A549 (cell line): Measurements from ENCODE around the gene TAS2R5. TPM values are rescaled to one million over a fixed set of nuclear protein-coding genes. Genes with fewer than 3 reads are reported as not detected.

Experiments used
- ATAC-seq, 2 experiments: fragments of 200-7000 bp in 1 of 2; fragments of >200 bp in 1 of 2; cut with Nextera tagmentation in 1 of 2; cut with Tn5 transposase in 1 of 2; 3 replicates each; pipeline versions ENCODE4 v1.8.0 to v1.9.1; 2018 to 2020; ENCODE audit warnings: mild to moderate bottlenecking in 1 of 2, moderate library complexity in 1 of 2
- CTCF ChIA-PET: fragments of 300-600 bp; sonication (Branson Sonifier 250); formaldehyde crosslinking; extraction: SDS; loops from one replicate; lab custom pipeline; 2021; ENCODE audit warnings: antibody characterized with exemption, inconsistent platforms; lab: Yijun Ruan, JAX
- POLR2A ChIA-PET: fragments of 350-600 bp; formaldehyde crosslinking; extraction: SDS; loops from one replicate; lab custom pipeline; 2021; ENCODE audit warnings: antibody characterized with exemption, inconsistent platforms; lab: Yijun Ruan, JAX
- DNase-seq, 2 experiments: peaks; one replicate each; pipeline versions ENCODE4 v3.0.0 to v3.0.0-alpha.2; 2011 to 2016; ENCODE audit warnings: low read depth in 1 of 2, low spot score in 1 of 2
- FAIRE-seq: peaks from 2 replicates; lab custom pipeline; 2011; peaks lifted over from hg19 to GRCh38; lab: Jason Lieb, UNC
- H3K27ac ChIP-seq, 2 experiments: fragments of >200 bp; sonication (Bioruptor Twin); formaldehyde crosslinking; 3 replicates each; pipeline ENCODE4 v1.5.1; 2016 to 2017
- H3K4me1 ChIP-seq: fragments of >200 bp; sonication (Bioruptor Twin); formaldehyde crosslinking; 3 replicates; pipeline ENCODE4 v1.6.1; 2016
- H3K4me2 ChIP-seq: fragments of >200 bp; sonication (Bioruptor Twin); formaldehyde crosslinking; 3 replicates; pipeline ENCODE4 v1.6.1; 2016
- H3K4me3 ChIP-seq: fragments of >200 bp; sonication (Bioruptor Twin); formaldehyde crosslinking; 3 replicates; pipeline ENCODE4 v1.5.1; 2016
- H3K9me3 ChIP-seq: fragments of >200 bp; sonication (Bioruptor Twin); formaldehyde crosslinking; 3 replicates; pipeline ENCODE4 v1.6.1; 2016
- ATOH8 ChIP-seq: fragments of 250-450 bp; sonication (Bioruptor Pico); IDR thresholded peaks from 2 replicates; pipeline ENCODE4 v1.5.0; 2020; ENCODE audit warnings: low read depth, mild to moderate bottlenecking, moderate library complexity
- CBX8 ChIP-seq: fragments of 200-600 bp; sonication (generic); IDR thresholded peaks from 2 replicates; pipeline ENCODE4 v1.6.1; 2016
- CHD2 ChIP-seq: fragments of 150-350 bp; IDR thresholded peaks from 2 replicates; pipeline ENCODE4 v1.6.1; 2014; ENCODE audit warnings: low read length; ENCODE audit not compliant: partially characterized antibody
- CTCF ChIP-seq: fragments of >200 bp; sonication (Bioruptor Twin); formaldehyde crosslinking; IDR thresholded peaks from 3 replicates; pipeline ENCODE4 v1.5.1; 2016
- EHMT2 ChIP-seq: fragments of 200-600 bp; sonication (generic); IDR thresholded peaks from 2 replicates; pipeline ENCODE4 v1.6.1; 2016; ENCODE audit warnings: antibody characterized with exemption, low read depth, mild to moderate bottlenecking, moderate library complexity
- ESRRA ChIP-seq: fragments of 150-350 bp; IDR thresholded peaks from 2 replicates; pipeline ENCODE4 v1.6.1; 2014; ENCODE audit warnings: mild to moderate bottlenecking, low read length, borderline replicate concordance
- FOSB ChIP-seq: fragments of 250-450 bp; sonication (Bioruptor Pico); IDR thresholded peaks from 2 replicates; pipeline ENCODE4 v1.5.0; 2020; ENCODE audit warnings: mild to moderate bottlenecking, moderate library complexity
- FOSL2 ChIP-seq, 2 experiments: fragments of 450-650 bp in 1 of 2; fragments of >200 bp in 1 of 2; sonication (Bioruptor Twin) in 1 of 2; formaldehyde crosslinking; IDR thresholded peaks; 2 replicates each; pipeline versions ENCODE4 v1.5.0 to v1.6.1; 2016 to 2020; ENCODE audit warnings: mild to moderate bottlenecking in 1 of 2, moderate library complexity in 1 of 2
- GATA3 ChIP-seq: IDR thresholded peaks from 2 replicates; pipeline ENCODE4 v1.6.1; 2012; ENCODE audit warnings: borderline replicate concordance
- HDAC2 ChIP-seq: fragments of 200-600 bp; sonication (generic); IDR thresholded peaks from 2 replicates; pipeline ENCODE4 v1.6.1; 2016
- HES2 ChIP-seq: fragments of >200 bp; sonication (Bioruptor Twin); formaldehyde crosslinking; IDR thresholded peaks from 2 replicates; pipeline ENCODE4 v1.6.1; 2016
- HEYL ChIP-seq: fragments of 250-450 bp; sonication (Bioruptor Pico); IDR thresholded peaks from 2 replicates; pipeline ENCODE4 v1.8.0; 2021; ENCODE audit warnings: mild to moderate bottlenecking, moderate library complexity
- HOXB13 ChIP-seq: fragments of 250-450 bp; sonication (Bioruptor Pico); IDR thresholded peaks from 2 replicates; pipeline ENCODE4 v1.5.0; 2020; ENCODE audit warnings: low read depth, mild to moderate bottlenecking, moderate library complexity
- JUN ChIP-seq, 2 experiments: fragments of >200 bp; sonication (Bioruptor Twin); formaldehyde crosslinking; IDR thresholded peaks; 2 replicates in 1 of 2; 3 replicates in 1 of 2; pipeline ENCODE4 v1.6.1; 2016 to 2017
- KDM1A ChIP-seq: fragments of 200-600 bp; sonication (generic); IDR thresholded peaks from 2 replicates; pipeline ENCODE4 v1.6.1; 2016; ENCODE audit warnings: low read depth, mild to moderate bottlenecking
- MYC ChIP-seq: IDR thresholded peaks from 2 replicates; pipeline ENCODE4 v1.6.1; 2012; ENCODE audit warnings: mild to moderate bottlenecking, inconsistent platforms, low read length, improper control_type of control experiment, borderline replicate concordance
- PHF8 ChIP-seq: fragments of 200-600 bp; sonication (generic); IDR thresholded peaks from 2 replicates; pipeline ENCODE4 v1.6.1; 2016; ENCODE audit warnings: low read depth, mild to moderate bottlenecking, antibody characterized with exemption, moderate library complexity, borderline replicate concordance
- POLR2AphosphoS2 ChIP-seq: conservative IDR thresholded peaks from 2 replicates; pipeline ENCODE4 v1.6.1; 2012; ENCODE audit warnings: low read length, improper control_type of control experiment, inconsistent platforms
- SMC3 ChIP-seq: fragments of >200 bp; sonication (Bioruptor Twin); formaldehyde crosslinking; IDR thresholded peaks from 3 replicates; pipeline ENCODE4 v1.6.1; 2018; ENCODE audit warnings: inconsistent platforms
- USF2 ChIP-seq: fragments of 450-650 bp; IDR thresholded peaks from 2 replicates; pipeline ENCODE4 v1.6.1; 2014; ENCODE audit warnings: antibody characterized with exemption
- ZC3H11A ChIP-seq: fragments of 450-650 bp; IDR thresholded peaks from 2 replicates; pipeline ENCODE4 v1.6.1; 2014; ENCODE audit warnings: antibody characterized with exemption, mild to moderate bottlenecking
- WGBS: methylation state at CpG from one replicate; pipeline ENCODE4 v1.1.6; 2017; ENCODE audit errors: missing lambda C conversion rate; 5-methylcytosine and 5-hydroxymethylcytosine counted together
- polyA plus RNA-seq, 4 experiments: library from polyadenylated mRNA; depleted of rRNA in 3 of 4; stranded (reverse); fragments of >200 nt; fragmentation: RNase III in 1 of 4; extraction: RNeasy Plus Mini Kit Qiagen cat#74134 plus additional on column Dnase treatment in 1 of 4; gene quantifications; 2 replicates in 3 of 4; 3 replicates in 1 of 4; pipeline ENCODE4 v1.2.3, GENCODE V29; 2011 to 2017

Gene TAS2R5
- polyA plus RNA-seq, 2 of the 4 experiments (the other 2 are of a cell fraction), result 0.61 to 1.8 TPM

- FAIRE-seq (no peak), DNase-seq (no peak), ATAC-seq (no peak)
- Histone ChIP-seq H3K9me3 (no peaks in the 10 kb centered on the region), H3K4me3 (no peak overlapping the region), H3K27ac (no peak overlapping the region), H3K4me2 (no peak overlapping the region), H3K4me1 (no peaks in the 10 kb centered on the region)
- ChIA-PET POLR2A (no interaction called here), CTCF (no interaction called here)
- TF ChIP-seq JUN (IDR thresholded peaks at IDR 0.05), result no peak
- TF ChIP-seq POLR2AphosphoS2, result no peak
- no peak for TF ChIP-seq CTCF
- no peak for TF ChIP-seq MYC
- no peak for TF ChIP-seq HDAC2
- TF ChIP-seq HOXB13 (CRISPR knock-in tag), result no peak
- no peak for TF ChIP-seq HEYL
- no peak for TF ChIP-seq SMC3
- TF ChIP-seq ESRRA, result no peak
- TF ChIP-seq KDM1A, result no peak
- 12% methylated on average over 1 of the region's 1 CpG for WGBS
Observed at GRCh38 chr7:141838581-141838980, 48.6 kb downstream of the TAS2R5 start.

- Histone ChIP-seq H3K4me2 (no peak overlapping the region), H3K27ac (no peak overlapping the region), H3K4me3 (no peak overlapping the region), H3K9me3 (no peaks in the 10 kb centered on the region), H3K4me1 (no peaks in the 10 kb centered on the region)
- DNase-seq (no peak), FAIRE-seq (no peak), ATAC-seq (no peak)
- ChIA-PET CTCF (no interaction called here), POLR2A (no interaction called here)
- WGBS, result 2% methylated on average over 4 of the region's 4 CpGs
- TF ChIP-seq POLR2AphosphoS2 (no peak), USF2 (no peak), CBX8 (no peak), GATA3 (no peak), ESRRA (no peak), HES2 (no peak), FOSL2 (IDR thresholded peaks at IDR 0.05) (no peak), FOSL2 (CRISPR knock-in tag; IDR thresholded peaks at IDR 0.05) (no peak), ZC3H11A (no peak), PHF8 (no peak), CTCF (no peak), JUN (IDR thresholded peaks at IDR 0.05) (no peak), CHD2 (no peak), EHMT2 (no peak), ATOH8 (CRISPR knock-in tag) (no peak), FOSB (CRISPR knock-in tag) (no peak), MYC (no peak)
Observed at GRCh38 chr7:141839256-141839655, 49.2 kb downstream of the TAS2R5 start.
